GM21723 (cell line): ENCODE data around the gene SKOR1.

Experiments used
- ATAC-seq: cut with Tn5 transposase; IDR thresholded peaks from one replicate; pipeline ENCODE4 v1.9.1; 2021; ENCODE audit warnings: mild to moderate bottlenecking, moderate library complexity; ENCODE audit not compliant: unreplicated experiment

The SKOR1 gene, protein sequence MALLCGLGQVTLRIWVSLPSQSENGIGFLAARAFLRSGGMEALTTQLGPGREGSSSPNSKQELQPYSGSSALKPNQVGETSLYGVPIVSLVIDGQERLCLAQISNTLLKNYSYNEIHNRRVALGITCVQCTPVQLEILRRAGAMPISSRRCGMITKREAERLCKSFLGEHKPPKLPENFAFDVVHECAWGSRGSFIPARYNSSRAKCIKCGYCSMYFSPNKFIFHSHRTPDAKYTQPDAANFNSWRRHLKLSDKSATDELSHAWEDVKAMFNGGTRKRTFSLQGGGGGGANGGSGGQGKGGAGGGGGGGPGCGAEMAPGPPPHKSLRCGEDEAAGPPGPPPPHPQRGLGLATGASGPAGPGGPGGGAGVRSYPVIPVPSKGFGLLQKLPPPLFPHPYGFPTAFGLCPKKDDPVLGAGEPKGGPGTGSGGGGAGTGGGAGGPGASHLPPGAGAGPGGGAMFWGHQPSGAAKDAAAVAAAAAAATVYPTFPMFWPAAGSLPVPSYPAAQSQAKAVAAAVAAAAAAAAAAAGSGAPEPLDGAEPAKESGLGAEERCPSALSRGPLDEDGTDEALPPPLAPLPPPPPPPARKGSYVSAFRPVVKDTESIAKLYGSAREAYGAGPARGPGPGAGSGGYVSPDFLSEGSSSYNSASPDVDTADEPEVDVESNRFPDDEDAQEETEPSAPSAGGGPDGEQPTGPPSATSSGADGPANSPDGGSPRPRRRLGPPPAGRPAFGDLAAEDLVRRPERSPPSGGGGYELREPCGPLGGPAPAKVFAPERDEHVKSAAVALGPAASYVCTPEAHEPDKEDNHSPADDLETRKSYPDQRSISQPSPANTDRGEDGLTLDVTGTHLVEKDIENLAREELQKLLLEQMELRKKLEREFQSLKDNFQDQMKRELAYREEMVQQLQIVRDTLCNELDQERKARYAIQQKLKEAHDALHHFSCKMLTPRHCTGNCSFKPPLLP

DNA sequence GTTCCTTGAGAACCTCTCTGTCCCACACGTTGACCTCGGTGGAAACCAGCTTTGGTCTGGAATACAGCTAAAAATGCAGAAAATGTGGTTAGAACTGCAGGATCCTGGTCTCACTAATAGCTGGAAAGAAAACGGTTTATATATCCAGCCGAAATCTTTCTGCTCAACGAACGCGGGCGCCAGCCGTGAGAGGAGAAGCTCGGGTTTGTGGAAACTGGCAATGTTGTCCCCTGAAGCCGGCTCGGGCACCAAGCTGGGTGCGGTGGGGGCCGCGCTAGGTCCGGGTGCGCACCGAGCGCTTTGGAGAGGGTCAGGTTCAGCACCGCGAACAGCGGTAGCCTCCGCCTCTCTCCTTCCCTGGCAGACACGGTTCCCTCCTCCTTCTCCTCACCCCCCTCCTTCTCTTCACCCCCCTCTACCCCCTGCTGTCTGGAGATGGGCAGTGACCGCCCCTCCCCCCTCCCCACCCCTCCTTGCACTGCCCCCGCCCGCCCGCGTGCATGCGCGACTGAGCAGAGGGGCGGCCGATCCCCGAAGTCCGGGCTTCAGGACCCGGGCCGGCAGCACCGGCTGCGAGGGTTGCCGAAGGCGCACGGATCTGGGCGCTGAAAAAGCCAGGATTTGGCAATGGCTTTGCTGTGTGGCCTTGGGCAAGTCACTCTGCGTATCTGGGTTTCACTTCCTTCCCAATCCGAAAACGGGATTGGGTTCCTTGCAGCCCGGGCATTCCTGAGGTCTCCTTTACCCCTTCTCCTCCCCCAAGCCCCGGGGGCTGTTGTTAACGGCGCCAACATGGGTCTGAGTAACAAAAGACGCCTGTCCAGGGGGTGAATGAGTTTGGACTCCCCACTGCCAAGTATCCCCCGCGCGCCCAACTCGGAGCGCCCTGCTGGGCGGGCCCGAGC lies at the start of gene SKOR1:
SKOR1 (plus strand) TSS at position 534 of the 905 bp plus-strand sequence; CDS start at position 628, 94 bp downstream.
- no peak for ATAC-seq

DNA sequence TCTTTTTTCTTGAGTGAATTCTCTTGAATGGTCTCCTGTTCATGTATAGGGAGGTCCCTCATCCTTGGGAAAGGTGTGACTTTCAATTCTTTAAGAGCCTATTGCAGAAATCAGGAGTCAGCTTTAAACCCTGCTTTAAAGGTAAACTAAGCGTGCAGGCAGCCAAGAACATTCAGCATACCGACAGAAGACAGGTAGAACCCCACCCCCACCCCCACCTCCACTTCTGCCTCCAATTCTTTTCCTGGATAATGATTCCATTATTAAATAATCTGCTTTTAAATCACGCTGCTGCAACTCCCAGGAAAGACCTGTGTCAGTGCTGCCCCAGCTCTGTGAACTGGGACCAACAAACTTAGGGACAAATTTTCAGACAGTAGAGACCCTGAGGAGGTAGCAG lies 49.3 kb upstream of the SKOR1 start:
- no peak for ATAC-seq

DNA sequence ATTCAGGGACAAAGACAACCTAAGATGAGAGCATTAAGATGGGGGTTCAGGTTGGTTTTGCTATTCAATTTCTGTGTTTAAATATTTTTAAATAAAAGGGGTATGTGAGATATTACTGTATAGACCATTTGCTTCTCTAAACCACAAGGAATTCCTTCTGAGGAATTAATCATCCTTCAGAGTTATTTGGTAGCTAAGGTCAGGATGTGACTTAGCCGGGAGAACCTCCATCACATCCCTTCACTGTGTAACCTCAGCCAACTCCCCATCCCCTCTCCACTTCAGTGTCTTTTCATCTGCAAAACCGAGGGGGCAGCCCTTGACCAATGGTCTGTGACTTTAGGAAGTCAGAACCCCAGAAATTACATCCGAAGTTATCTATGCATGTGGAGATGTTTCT lies 48.7 kb upstream of the SKOR1 start:
- ATAC-seq: no peak

DNA sequence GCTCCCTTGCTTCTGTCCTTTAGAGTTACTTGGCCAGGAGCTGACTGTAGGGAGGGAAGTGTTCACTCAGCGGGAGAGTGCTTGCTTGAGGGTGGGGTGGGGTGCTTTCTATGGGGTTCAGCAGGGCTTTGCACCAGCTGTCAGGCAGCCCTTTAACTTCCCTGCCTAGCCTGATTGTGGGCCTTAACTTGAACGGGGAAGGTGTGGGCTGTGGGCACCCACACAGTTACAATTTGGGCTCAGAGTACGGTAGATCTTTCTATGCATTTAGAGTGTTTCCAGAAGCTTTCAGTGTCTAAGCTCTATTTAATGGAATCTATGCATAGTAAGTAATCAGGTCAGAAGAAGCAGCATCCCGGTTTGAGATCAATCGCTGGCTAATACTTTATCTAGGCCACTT lies 48.2 kb upstream of the SKOR1 start:
- no peak for ATAC-seq

DNA sequence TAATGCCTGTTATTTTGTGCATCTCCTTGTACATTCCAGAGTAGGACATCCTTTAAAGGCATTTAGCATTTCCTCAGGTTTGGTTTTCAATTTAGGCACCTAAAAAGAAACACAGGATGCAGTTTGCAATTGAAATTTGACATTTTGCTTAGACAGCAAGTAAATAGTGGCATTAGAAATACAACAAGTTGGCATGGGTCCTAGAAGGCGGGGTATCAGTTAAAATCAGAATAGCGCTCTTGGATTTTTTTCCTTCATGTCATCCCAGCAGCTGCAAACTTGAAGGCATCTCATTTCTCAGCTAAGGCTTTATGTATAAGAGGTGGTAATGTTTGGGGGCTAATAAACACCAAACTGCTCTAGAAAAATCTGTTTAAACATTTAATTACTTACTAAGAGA lies 47.5 kb upstream of the SKOR1 start:
- no peak for ATAC-seq

DNA sequence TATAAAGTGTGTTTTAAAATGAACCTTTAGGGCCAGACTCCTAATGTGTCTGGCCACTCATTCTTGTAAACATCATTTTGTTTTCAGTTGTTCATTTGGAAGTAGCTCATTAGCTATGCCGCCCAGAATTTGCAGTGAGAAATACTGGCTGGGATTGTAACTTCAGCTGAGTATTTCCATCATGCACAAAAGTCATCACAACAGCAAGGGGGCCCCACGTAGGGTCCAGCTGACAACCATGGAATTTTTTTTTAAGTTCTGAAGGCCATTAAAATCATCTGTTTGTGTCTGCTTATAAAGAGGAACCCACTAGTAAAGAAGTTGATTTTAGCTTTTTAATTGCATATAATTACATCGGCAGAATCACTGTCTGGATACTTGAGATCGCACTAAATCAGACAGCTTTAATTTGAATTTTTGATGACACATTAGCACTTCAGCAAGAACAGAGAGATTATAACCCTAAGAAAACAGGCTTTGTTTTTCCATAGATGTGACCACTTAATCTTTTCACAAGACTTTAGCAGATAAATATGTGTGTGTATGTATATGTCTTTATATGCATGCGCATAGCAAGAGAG lies 46.3 kb upstream of the SKOR1 start:
- ATAC-seq: no peak

DNA sequence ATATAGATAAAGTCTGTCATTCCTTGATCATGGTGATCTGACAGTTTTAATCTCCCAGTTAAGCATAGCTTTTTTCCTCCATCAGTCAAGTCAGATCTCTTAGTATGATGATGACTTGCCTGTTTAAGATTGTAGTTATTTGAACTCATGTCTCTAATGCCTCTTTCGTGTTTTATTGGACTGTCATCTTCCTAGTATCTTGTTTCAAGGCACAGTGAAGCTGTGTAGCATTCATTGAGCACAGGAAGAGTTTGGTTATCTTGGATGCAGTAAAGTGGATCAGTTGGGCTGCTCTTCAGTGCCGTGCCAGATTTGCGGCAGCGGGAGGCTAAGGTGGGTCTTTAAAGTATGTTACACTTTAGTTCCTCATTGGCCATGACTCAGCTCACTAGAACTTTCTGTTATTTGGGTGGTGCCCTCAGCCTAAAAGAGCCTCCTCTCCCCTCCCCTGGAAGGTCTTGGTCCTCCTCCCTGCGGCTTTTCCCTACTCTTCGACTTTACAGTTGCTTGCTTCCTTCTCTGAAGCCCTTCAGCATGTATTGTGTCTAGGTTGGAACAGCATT lies 45.7 kb upstream of the SKOR1 start:
- ATAC-seq: no peak

DNA sequence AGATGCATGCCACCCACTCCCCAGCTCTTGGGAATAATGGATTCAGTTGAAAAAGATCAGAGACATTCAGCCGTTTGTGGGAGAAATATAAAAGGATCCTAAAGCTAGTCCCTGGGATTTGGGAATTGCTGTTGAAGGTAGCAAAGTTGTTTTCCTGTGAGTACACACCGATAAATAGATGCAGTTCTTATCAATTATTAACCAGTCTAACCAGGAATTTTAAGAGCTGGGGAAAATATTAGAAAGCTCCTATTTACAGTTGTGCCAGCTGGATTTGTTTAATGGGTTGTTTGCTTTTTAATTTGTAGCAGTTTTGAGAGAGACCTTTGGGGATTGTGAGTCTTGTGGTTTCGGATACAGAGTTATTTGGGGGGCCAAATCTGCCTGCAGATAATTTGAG lies 44.2 kb upstream of the SKOR1 start:
- no peak for ATAC-seq

DNA sequence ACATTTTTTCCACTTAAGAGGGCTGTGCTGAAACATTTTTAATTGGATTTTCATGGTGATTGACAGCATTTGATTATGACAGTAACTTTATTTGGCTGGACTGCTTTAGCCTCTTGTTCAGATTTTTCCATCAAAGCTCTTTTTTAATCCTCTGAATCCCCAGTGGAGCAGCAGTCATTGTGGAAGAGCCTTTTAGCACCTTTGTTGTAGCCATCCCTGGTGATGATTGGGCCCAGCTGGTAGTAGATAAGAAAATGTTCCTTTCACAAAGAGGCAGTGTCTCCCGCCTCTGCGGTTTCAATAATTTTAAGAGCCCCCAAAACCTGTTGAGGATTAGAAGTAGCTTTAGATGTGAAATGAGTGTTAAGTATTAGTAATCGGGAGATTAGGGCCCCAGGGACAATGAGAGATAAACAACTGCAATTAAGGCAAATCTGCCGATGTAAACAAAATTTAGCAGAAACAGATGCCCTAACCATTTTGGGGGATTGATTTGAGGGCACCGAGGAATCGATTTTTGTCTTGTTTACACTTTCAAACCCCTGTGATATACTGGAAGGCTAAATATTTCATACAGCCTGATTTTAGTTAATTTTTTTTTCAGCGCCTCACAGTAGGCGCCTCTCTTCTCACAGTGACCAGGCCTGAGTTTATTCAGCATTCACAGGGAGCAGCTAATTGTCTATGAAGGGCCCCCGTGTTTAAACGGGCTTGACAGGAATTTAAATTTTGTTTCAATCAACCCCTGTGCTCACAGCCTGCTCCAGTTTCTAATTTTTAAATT lies 43.2 kb upstream of the SKOR1 start:
- no peak for ATAC-seq

DNA sequence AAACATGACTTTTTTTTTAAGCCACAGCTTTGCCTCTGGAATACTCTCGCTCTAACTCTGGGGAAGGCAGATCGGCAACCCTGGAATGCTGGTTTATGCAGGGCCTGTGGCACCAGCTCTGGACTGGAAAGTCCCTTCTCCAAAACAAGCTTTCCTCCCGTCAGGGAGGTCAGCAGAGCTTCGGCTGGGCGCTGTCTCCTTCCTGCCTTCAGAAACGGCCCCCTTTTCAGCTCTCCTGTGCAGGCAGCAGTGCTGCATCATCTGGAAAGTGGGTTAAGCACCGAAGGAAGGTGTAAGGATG lies 42.7 kb upstream of the SKOR1 start:
- ATAC-seq: no peak

DNA sequence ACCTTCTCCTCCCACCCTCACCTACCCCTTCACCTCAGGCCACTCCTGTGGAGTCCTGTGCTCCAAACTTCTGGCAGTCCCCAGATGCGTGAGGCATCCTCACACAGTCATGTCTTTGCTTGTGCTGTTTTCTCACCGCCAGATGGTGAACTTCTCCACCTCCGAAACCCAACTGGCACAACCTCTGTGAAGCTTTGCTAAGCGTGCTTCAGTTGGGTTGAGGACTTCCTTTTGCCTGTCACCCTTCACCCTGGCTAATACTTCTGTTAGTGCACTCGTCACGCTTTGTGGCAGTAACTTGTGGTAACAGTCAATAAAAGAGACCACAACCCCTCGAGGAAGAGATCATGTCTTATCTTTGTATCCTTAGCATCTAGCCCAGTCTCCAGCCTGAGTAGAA lies 42.0 kb upstream of the SKOR1 start:
- ATAC-seq: peak; percentile 58

DNA sequence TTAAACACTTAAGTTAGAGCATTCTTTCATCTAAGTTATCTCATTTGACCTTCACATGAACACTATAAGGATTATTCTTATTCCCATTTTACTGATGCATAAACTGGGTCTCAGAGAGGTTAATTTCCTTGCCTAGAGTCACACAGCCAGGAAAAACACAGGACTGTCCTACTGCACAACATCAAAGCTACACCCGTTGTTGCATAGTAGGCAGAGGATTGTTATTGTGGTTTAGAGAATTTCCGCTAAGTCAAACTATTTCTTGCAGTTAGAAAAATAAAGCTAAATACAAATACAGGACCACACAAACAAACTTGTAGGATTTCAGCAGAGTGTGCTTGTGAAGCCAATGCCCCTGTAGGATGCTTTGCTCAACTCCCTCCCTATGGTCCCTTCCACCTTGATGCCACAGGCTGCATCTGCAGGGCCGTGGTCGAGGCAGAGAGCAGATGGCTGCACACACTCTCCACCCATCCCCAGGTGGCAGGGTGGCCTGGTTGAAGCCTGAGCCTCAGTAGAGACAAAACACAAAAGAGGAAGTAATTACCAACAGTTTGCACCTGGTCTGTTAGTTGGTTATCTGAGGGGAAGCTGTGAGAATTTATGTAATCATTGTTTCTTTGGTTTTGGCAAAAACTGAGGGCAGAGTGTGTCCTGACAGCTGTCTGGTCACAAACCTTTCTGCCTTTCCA lies 41.1 kb upstream of the SKOR1 start:
- ATAC-seq: peak; percentile 85

DNA sequence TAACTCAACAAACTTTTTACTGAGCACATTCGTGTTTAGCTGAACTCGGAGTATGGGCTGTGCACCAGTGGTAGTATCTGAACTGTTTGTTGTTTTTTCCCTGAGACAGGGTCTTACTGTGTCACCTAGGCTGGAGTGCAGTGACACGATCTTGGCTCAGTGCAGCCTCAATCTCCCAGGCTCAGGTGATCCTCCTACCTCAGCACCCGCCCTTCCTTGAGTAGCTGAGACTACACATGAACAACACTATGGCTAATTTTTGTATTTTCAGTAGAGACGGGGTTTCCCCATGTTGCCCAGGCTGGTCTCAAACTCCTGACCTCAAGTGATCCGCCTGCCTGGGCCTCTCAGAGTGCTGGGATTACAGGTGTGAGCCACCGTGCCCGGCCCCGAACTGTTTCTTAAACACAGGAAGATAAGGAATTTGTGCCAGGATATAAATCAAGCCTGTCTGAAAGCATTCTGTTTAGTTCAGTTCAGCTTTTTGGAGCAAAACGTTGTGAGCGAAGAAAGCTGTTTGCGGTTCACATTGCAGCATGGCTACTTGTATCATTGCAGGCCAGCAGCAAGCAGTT lies 40.4 kb upstream of the SKOR1 start:
- peak; percentile 16 for ATAC-seq

DNA sequence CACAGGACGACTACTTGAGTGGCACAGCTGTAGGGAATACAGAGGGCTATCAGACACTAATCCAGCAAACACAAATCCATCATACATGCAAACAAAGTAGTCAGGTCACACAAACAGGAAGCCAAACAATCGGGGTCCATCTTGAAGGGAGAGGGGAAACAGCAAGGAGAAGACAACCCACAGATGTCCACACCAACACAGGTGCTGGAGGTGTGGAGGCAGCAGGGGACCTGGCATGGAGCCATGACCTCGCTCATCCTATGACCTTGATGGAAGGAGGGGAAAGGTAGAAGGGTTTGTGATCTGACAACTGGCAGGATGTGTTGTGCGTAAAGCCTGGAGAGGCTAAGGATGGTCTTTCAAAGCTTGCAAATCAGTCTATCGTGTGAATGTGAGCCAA lies 39.9 kb upstream of the SKOR1 start:
- no peak for ATAC-seq

DNA sequence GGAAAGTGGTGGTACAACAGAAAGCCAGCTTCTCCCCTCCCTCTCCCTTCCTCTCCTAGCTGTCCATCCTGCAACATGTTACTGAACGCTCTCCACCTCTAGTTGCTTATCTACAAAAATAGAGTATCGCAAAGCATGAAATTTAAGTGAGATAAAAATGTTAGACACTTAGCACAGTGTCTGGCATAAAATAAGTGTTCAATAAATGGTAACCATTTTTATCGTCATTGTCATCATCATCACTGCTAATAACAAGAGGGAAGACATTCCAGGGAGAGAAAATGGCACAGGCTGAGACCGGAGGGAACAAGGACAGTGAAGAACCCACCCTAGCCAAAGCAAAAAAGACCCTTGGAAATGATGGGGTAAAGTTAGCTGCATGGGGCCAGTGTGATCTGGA lies 38.7 kb upstream of the SKOR1 start:
- ATAC-seq: no peak

DNA sequence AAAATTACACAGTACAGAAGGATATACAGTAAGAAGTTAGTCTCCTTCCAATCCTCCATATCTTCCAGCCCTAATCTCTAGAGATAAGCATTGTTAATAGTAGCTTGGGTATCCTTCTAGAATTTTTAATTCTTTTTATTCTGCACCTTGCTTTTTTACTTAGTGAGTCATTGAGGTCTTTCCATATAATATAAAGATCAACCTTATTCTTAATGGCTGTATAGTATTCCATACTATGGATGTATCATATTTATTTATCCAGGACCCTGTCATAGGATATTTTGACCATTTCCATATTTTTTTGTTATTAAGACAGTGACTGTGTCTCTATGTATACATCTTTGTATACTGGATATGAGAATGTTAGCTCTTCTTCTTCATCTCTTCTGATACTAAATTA lies 36.3 kb upstream of the SKOR1 start:
- no peak for ATAC-seq

DNA sequence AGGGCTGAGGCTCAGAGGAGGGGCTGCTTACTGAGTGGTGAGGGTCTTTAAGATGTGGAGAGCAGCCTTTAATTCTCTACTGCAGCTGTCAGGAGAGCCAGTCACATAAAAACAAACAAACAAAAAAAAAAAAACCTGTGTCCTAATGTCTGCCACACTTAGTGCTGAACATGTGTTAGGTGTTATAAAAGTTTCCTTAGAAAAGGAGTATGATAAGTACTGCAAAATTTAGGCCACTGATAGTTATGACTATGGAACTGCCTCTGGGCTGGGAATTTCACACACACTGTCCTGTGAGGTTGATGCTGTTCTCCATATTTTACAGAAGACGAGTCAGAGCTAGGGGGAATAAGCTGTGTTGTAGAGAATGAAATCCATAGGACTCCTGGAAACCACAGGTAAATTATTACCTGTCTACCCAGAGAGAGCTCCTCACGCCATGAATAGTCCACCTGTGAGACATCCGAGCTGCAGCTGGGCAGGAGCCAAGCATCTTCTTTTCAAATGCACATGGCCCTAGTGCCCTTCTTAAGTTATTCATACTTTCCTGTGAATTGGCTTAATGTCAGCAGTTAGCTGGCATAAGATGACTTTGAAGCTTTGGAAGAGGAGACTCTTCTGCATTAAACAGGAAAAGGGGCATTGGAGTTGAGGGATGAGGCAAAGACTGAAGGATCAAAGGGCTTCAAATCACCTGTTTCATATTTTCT lies 34.5 kb upstream of the SKOR1 start:
- ATAC-seq: no peak
